Stimulated activated CD4-positive, alpha-beta T cell treated with anti-CD3 and anti-CD28 coated beads, Interleukin-4, amount 100 ng/mL, for 48 hours (primary cell): ENCODE data around the gene PRDM16.

ENCODE experiments used
- DNase-seq, 2 donors: peaks; one replicate each; pipeline ENCODE4 v3.0.0-alpha.2; 2020; ENCODE audit warnings: low read depth in 2 of 2

Gene PRDM16

DNA sequence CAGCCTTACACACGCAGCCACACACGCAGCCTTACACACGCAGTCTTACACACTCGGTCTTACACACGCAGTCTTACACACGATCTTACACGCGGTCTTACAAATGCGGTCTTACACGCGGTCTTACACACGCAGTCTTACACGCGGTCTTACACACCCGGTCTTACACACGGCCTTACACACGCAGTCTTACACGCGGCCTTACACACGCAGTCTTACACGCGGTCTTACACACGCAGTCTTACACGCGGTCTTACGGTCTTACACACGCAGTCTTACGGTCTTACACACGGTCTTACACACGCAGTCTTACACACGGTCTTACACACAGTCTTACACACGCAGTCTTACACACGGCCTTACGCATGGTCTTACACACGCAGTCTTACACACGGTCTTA lies 111.9 kb downstream of the PRDM16 start:
- no peak for DNase-seq

DNA sequence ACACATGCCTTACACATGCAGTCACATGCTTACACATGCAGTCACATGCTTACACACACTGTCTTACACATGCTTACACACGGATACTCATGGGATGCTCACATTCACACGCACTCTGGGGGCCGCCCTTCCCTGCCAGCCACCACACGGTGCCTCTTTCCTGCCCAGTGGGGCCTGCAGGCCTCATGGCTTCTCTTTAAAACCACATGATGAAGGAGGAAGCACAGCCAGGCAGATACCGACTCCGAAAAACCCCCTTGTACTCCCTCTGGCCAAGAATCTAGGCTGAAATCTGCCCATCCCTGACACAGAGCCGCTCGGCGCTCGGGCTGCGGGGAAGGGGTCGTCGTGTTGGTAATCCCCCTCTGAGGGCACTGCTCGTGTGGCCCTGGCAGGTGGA lies 113.0 kb downstream of the PRDM16 start:
- DNase-seq: no peak

DNA sequence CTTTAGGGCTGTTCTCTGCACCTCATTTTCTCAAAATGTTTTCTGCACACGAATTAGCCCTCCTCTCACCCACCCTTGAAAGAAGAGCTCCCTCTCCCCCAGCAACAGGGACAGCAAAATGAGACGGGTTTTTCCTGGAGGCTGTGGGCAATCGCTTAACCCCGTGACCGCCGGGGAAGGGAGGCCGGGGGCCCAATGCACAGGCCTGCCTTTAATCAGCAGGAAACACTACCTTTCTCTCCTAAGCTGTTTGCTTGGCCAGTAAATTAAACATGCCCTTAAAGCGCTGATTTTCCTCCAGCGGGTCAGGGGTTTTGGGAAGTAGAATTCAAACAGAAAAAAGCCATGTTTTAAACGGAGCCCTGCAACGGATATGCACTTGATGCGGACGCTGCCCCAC lies 114.4 kb downstream of the PRDM16 start:
- no peak for DNase-seq

DNA sequence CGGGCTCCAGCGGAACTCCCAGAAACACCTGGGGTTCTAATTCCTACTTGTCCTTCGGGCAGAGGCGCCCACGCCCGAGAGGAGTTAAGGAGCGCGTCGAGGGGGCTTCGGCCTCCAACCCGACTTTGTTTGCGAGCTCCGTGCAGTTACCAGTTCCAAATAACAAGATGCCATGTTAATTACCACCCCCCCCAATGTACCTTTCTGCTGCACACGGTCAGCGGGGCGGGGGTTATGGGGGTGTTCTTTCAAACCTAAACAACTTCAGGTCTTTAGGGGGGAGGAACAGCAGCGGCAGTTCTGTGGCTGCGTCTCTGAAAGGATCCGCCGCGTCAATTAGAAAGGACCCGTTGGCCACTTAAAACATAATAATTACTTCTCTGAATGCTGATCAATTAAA lies 114.8 kb downstream of the PRDM16 start:
- DNase-seq: no peak

DNA sequence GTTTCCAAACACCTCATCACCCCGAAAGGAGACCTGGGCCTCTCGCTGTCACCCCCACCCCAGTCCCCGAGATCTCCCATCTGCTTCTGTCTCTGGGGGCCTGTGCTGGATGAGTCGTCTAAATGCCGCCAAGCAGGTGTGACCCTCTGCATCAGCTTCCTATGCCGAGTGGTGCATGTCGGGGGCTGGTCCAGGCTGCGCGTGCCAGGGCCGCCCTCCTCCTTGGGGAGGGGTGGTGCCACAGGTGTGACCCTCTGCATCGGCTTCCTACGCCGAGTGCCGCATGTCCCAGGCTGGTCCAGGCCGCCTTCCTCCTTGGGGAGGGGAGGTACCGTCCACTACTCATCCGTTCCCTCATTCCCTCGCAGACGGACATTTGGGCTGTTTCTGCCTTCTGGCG lies 115.7 kb downstream of the PRDM16 start:
- no peak for DNase-seq

DNA sequence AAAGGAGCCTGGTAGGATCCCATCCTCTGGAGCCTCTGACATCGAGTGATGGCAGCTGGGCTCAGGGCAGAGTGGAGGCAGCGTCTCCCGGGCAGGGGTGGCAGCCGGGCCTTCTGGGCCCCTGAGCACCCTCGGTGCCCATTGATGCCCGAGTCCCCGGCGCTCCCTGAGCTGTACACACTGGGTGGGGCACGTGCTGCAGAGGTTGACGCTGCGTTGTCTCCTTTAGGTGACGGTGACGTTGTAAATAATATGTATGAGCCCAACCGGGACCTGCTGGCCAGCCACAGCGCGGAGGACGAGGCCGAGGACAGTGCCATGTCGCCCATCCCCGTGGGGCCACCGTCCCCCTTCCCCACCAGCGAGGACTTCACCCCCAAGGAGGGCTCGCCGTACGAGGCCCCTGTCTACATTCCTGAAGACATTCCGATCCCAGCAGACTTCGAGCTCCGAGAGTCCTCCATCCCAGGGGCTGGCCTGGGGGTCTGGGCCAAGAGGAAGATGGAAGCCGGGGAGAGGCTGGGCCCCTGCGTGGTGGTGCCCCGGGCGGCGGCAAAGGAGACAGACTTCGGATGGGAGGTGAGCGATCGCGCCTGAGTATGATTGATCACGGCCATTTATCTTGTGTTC lies 117.0 kb downstream of the PRDM16 start:
- DNase-seq: no peak

DNA sequence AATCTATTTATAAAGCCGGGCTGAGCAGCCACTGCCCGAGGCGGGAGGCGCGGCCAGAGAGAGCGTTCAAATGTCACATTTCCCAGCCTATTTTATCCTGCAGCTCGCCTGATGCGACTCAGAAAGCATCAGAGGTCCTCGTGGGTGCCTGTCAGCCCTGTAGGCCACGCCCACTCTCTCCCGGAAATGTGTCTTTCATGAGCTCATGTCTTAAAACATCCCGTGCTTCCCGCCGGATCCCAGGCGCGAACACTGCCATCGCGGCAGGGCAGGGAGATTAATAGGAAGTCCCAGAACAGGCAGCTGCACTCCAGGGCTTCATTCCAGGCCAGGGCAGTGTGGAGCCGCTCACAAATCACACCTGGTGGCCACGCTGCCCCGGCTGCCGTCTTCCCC lies 117.5 kb downstream of the PRDM16 start:
- DNase-seq: no peak

DNA sequence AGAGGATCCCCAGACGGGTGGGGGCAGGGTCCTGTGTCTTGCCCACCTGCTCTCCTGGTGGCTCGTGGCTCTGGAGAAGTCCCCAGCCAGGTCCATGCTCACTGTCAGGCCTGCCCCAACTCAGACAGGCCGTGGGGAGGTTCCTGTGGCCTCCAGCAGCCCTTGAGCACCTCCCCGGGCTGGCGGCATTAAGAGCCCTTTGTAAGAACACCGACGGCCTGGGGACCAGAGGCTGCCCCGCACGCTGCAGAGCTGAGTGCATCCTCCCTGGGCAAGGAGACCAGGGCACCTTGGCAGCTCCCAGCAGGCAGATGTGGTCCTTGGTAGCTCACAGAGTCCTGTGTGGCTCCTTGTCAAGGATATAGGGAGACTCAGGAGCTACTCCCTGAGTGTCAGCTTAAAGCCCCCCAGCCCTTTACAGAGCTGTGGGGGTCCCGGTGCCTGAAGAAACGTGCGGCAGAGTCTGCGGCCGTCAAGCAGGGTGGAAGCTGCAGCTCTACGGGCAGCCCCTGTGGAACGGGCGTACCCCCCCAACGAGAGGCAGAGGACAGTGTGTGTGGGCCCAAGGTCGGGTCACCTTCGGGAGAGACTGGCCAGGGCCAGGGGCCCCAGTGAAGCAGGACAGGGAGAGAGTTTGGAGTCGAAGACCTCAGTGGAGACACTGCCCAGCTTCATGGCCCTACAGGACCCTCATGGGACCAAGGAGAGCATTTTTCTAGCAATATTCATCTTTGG lies 118.6 kb downstream of the PRDM16 start:
- no peak for DNase-seq

DNA sequence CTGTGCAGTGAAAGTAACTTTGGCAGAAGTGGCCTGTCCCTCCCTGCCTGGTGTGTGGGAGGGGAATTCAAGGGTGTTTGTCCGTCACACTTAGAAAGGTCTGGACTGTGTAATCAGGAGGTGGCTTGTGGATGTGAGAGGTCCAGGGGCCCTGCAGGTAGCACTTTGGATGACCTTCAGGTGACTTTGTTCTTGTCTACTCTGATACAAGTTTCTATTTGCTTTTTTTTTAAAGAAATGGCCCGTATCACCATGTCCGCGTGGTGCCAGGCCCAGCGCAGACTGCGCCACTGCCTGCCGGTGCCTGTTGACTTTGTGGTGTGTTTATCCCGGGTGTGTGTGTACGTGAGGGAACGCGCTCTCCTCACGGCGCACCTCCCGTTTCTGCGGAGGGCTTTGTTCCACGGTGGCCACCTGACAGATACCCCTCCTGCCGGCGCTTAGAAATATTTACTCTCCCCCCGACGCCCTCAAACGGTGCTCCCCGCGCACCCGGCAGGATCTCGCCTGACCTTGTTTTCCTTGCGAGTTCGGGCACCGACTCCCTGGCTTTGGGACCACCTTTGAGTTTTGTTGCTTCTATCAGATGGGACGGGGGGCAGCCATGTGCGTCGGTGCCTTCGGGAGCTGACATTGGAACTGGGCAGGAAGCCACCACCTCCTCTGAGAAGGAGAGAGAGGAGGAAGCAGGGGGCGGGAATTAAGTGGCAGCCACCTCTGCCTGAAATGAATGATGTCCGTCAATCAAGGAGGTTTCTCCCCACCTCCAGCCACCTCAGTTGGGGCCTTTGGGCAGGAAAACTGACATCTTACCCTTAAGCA lies 119.4 kb downstream of the PRDM16 start:
- DNase-seq: no peak

DNA sequence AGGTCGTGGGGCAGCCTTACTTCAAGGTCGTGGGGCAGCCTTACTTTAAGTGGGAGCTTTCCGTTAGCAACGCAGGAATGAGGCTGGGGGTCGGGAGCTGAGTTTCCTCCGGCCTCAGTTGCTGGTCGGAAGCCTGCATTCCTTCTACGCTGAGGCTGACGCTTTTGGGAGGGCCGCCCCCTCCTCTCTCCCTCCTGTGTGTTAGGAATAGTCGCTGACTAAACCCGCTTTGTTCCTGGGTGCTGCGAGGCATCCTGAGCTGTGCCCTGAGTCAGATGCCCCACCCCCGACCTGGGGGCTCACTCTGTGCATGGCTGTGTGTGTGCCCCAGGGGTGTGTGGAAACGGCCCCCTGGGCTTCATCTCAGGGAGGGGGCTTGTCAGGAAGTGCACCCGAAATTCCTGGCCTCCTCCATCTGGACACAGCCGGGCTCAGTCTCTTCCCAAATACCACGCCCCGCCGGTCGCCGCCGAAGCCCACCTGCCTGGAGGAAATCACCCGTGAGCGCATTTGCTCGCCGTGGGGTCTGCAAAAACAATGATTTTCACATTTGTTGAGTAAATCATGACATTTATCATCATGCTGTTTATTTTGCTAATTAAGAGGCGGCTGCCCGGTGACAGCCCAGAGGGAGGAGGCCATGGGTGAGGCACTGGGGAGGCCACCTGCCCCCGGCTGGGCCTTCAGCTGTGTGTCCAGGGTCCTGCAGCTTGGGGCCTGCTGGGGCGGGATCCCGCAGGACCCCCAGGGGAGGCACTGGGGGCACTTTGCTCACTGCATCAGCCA lies 121.4 kb downstream of the PRDM16 start:
- DNase-seq: no peak

DNA sequence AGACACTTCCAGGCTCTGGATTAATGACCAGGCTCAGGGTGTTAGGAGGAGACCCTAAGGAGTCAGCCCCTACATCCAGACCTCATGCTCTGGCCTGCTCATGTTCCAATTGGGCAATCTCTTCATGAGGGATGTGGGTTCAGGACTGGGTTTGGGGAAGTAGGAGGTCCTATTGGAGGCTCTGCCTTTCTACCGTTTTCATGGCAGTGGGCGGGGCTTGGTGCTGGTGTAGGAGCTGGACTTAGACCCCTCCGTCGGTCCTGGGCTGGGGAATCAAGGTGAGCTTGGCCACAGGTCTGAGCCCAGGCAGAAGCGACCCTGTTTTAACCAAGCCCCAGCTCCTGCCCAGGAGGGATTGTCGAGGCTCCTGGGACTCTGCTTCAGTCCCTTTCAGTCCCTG lies 123.4 kb downstream of the PRDM16 start:
- no peak for DNase-seq

DNA sequence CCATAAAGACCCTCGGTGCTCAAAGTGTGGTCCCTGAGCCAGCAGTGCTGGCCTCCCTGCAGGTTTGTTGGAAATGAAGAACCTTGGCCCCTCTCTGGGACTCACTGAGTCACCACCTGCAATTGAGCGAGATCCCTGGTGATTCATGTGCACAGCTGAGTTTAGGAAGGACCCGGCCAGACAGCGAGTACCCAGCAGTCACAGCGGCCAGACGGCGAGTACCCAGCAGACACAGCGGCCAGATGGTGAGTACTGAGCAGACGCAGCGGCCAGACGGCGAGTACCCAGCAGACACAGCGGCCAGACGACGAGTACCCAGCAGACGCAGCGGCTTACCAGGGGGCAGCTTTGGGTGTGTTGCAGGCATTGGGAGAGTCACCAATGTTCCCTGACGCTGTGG lies 123.8 kb downstream of the PRDM16 start:
- DNase-seq: no peak

DNA sequence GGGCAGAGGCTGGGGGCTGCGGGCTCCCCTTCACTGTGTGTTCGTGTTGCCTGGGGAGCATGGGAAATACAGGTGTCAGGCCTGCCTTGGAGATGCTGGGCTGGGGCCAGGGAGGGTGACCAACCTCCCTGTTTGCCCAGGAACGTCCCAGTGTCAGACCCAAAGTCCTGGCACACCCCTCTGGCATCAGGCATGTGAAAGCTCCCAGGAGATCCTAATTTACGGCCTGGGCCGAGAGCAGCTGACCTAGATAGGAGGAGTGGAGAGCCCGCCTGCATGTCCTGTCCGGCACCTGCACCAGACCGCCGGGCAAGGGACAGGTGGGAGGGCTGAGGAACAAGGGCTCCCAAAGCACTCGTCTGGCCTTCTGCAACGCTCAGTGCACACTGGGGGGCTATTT lies 124.8 kb downstream of the PRDM16 start:
- no peak for DNase-seq

DNA sequence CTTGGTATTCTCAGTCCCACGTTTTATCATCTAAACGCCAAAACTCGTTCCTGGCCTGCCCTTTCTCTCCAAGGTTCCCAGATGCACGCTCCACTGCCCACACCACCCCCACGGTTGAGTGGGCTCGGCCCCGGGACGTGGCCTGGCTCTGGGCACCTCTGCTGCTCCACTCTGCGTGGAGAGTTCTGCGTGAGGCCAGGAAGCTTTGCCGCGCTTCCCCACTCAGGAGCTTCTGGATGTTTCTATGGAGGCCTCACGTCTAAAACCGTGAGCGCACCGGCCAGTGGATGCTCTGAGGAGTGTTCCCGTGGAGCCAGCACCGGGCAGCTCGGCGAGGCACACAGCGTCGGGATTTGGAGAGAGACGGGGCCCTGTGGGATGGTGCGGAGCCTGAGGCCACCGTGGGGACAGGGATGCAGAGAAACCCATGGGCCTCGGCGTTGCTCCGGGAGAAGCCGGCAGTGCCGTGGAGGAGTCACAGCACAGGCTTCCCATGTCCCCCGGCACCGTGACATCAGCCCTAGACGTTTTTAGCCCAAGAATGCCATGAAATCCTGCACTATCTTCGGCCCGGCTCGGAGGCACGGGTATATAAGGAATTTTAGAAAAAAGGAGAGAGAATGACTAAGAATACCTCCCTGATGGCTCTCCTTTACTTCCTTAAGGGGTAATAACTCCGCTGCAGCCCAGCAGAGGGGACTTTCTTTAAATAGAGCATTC lies 125.9 kb downstream of the PRDM16 start:
- DNase-seq: no peak

DNA sequence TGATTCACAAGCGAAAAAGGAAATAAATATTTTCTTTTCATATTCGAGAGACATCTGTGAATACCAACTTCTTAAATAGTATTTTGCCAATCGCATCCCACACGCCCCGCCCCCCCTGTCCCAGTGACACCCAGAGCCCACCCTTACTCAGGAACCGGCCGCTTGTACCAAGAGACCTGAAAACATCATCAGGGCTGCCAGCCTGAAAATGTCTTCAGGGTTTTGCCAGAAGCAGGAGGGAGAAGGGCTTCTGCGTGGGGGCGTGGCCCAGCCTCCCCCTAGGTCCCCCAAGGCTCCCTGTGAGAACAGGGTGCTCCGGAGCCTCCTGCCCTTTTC lies 126.4 kb downstream of the PRDM16 start:
- DNase-seq: no peak

DNA sequence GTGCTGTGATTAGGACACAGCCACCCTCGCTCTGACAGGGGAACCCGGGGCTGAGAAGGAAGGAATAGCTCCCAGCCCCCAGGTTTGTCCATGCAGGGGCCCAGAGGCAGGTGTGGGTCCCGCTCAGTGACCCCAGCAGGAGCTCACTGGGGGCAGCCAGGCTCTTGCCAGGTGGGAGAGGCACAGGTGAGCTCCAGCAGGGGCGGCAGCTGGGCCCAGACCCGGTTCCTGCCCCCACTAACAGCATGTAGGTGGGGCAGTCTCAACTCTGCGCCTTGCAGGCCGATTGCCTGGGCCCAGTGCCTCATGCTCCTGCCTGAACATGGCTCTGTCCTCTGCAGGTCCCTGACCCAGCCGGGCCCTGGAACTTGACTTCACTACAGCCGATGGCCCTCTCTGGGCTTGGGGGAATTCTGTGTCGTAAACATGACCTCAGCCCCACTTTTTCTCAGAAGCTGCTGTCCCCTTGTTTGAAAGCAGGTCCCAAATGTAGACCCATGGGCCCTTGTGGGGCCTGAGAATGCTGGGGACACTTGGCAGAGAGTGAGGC lies 127.0 kb downstream of the PRDM16 start:
- no peak for DNase-seq

DNA sequence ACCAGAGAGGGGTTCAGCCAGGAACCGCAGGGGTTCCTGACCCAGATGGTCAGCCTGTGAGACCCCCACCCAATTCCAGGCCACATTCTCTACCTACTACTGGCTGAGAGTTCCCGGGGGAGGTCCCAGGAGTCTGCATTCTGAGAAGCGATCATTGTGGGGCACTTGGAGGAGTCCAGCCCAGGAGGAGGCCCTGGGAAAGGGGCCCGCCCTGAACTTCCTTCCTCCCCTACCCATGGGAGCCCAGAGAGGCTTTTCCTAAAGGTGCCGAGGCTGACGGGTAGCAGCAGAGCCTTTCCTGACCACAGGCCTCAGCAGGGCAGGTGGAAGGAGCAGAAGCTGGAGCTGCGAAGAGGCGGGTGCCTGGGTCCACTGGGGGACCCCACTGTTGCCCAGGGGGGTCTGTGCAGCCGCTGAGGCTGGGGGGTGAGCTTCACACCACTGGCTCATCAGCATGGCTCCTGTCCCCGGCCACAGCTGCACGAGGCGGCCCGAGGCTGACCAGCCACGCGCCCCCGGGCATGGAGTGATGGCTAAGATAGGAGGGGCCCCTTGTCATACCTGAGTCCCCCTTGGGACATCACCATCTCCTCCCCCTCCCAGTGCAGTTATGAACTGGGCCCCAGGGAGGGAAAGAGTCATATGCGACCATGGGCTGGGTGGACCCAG lies 127.7 kb downstream of the PRDM16 start:
- DNase-seq: no peak

DNA sequence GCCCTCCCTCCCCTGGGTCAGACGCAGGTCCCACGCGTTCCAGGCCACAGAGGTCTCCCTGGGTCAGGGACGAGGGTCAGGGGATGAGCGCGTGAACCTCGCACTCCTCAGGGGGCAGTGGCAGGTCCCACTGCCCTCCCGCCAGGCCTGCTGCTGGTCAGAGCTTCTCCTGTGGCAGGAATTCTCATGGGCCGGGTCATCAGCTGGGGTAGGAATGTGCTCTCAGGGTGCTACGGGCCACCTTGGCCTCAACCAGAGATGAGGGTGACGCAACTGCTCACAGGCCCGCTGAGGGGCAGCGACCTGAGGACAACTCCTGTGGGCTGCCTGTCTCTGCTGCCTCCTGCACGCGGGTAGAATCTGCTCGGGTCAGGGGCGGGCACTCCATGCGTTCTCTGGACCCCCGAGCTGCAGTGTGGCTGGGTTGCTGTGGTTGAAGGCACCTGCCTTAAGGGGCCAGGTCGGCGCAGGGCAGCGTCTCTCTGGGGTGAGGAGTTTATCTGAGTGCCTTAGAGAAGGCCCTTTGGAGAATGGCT lies 128.8 kb downstream of the PRDM16 start:
- DNase-seq: no peak

DNA sequence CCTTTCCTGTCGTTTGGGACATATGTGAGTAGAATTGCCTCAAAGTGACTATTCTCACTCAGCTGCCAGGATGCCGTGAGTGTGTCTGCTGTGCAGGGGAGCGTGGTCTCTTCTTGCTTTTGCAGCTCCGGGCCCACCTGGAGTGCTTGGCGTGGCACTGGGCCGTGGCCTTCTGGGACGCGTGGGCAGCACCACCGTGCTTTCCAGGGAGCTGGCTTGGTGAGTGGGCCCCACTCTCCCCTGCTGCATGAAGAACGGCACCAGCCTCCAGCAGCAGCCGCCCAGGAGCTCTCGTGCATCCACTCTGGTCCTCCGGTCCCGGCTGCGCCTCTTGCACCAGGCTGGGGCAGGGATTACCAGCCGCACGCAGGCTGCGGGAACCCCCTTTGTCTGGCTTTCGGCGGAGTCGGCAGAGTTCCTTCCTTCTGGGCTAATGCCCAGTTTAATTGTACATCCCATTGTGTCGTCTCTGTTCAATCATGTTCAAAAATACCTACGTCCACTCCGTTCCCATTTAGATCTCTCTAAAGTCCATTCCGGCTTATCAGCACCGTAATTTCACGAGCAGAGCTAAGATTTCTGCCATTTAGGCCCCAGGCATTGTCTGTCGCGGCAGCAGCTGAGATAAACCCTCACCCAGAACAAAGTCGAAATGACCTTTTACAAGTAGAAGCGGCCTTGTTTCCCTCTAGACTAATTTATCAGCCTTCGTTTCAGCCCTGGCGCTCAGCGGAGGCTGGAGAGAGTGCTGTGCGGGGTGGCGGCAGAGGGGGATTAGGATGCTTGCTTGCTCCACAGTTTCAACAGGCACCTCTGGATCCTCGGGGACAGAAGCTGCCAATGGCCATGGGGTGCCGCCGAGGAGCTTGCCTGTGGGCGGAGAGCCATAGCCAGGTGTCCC lies 129.6 kb downstream of the PRDM16 start:
- no peak for DNase-seq
